GM19023 (cell line): Measurements from ENCODE around the gene ACACA.

ENCODE experiments used
- ATAC-seq: cut with Tn5 transposase; IDR thresholded peaks from one replicate; pipeline ENCODE4 v1.9.1; 2021; ENCODE audit warnings: mild to moderate bottlenecking, moderate library complexity; ENCODE audit not compliant: unreplicated experiment

Gene ACACA

GRCh38 chr17:37050920-37051319 is 355.7 kb downstream of the ACACA start:
- ATAC-seq: no peak

- no peak for ATAC-seq
Observed at GRCh38 chr17:37048811-37049210, 357.8 kb downstream of the ACACA start.

GRCh38 chr17:37047631-37048104 is 359.0 kb downstream of the ACACA start:
- ATAC-seq: no peak

- ATAC-seq: no peak
Observed at GRCh38 chr17:37045351-37045922, 361.2 kb downstream of the ACACA start.

- ATAC-seq: no peak
Observed at GRCh38 chr17:37043201-37043600, 363.4 kb downstream of the ACACA start.

- no peak for ATAC-seq
Observed at GRCh38 chr17:37041932-37042331, 364.7 kb downstream of the ACACA start.

- ATAC-seq: no peak
Observed at GRCh38 chr17:37039269-37039668, 367.4 kb downstream of the ACACA start.

GRCh38 chr17:37037590-37038155 is 369.0 kb downstream of the ACACA start:
- ATAC-seq: no peak
